ENCODE measurements around the gene TARBP1. TPM values are rescaled to one million over a fixed set of nuclear protein-coding genes. Genes with fewer than 3 reads are reported as not detected.

TARBP1 gene
- polyA plus RNA-seq, 1 donor from 2014 or later = 267 TPM

DNA sequence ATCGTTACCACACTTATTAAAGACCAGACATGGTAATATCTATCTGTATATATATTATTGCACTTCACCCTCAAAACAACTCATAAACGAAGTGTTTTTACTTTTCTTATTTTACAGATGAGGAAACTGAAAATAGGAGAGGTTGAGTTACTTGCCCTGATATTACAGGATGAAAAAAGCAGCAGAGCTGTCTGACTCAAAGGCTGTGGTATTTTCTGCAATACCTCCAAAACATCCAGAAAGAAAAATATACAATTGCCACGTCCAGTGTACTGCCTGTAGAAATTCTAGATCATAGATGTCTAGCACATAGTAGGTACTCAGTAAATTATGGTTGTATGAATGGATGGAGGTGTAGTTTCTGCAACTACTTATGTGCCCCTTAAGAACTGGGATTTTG lies 5.2 kb upstream of the TARBP1 start:
- no peak overlapping the region for H3K27ac ChIP-seq (ENCODE audit: low read length)
- no peak overlapping the region for H3K4me3 ChIP-seq (ENCODE audit: low read length)
- peaks cover 2% of the 10 kb centered on the region for H3F3A ChIP-seq (ENCODE audit: insufficient read depth, low read length, poor library complexity, severe bottlenecking)
- no peaks in the 10 kb centered on the region for H3K27me3 ChIP-seq (ENCODE audit: insufficient read depth, low read depth, low read length)
- TF ChIP-seq RAD21 (conservative IDR thresholded peaks at IDR 0.05) = no peak
- TF ChIP-seq REST (IDR thresholded peaks at IDR 0.05; ENCODE audit: borderline replicate concordance) = no peak
- no peak for TF ChIP-seq POLR2AphosphoS5 (IDR thresholded peaks at IDR 0.05)
- no peak for TF ChIP-seq SMC3 (conservative IDR thresholded peaks at IDR 0.05; ENCODE audit: poor library complexity)
- no peak for TF ChIP-seq EZH2 (IDR thresholded peaks at IDR 0.05; ENCODE audit: borderline replicate concordance, insufficient read depth, low read length, poor library complexity, severe bottlenecking)
- no peak for TF ChIP-seq CTCF (IDR thresholded peaks at IDR 0.05; ENCODE audit: poor library complexity, severe bottlenecking)
- TF ChIP-seq TAF1 (IDR thresholded peaks at IDR 0.05; ENCODE audit: low read depth) = no peak
- TF ChIP-seq MXI1 (conservative IDR thresholded peaks at IDR 0.05; ENCODE audit: poor library complexity, severe bottlenecking) = no peak
- TF ChIP-seq EP300 (conservative IDR thresholded peaks at IDR 0.05; ENCODE audit: poor library complexity, severe bottlenecking) = no peak
- H3K9me2 ChIP-seq (ENCODE audit: insufficient read depth, low read length) = no peaks in the 10 kb centered on the region
- H3K79me2 ChIP-seq (replicated peaks; ENCODE audit: insufficient read depth, low read length) = no peaks in the 10 kb centered on the region
- no peak overlapping the region for H3K9ac ChIP-seq (ENCODE audit: low read length)
- H3K9me3 ChIP-seq (ENCODE audit: low read length) = no peaks in the 10 kb centered on the region
- H2AFZ ChIP-seq (ENCODE audit: low read depth, low read length) = no peak overlapping the region
- no peaks in the 10 kb centered on the region for H3K36me3 ChIP-seq (ENCODE audit: insufficient read depth, low read length)
- no peak overlapping the region for H3K4me2 ChIP-seq (ENCODE audit: low read length)
- H4K20me1 ChIP-seq (ENCODE audit: insufficient read depth) = no peaks in the 10 kb centered on the region

DNA sequence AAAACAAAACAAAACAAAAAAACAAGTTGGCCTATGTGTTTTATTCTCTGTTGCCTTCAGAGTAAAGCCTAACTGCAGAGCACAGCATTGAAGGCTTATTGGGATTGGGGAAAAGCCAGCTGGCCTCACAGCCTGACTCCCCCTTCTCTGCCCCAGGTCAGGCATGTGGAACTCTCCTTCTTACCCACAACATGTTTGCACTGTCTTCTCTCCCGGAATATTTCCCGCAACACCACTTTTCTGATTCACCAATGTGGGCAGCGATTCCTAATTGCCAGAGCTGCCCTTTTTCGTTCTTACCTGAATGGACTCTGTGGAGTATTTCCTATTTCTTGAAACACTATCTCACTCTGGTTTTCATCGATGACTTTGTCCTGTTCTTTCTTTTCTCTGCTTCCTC lies 2.8 kb upstream of the TARBP1 start:
- no peak overlapping the region for H2AFZ ChIP-seq (ENCODE audit: low read depth, low read length)
- H3K9me2 ChIP-seq (ENCODE audit: insufficient read depth, low read length) = no peaks in the 10 kb centered on the region
- no peaks in the 10 kb centered on the region for H3K36me3 ChIP-seq (ENCODE audit: insufficient read depth, low read length)
- no peak overlapping the region for H3K4me2 ChIP-seq (ENCODE audit: low read length)
- peaks cover 3% of the 10 kb centered on the region for H3F3A ChIP-seq (ENCODE audit: insufficient read depth, low read length, poor library complexity, severe bottlenecking)
- no peaks in the 10 kb centered on the region for H4K20me1 ChIP-seq (ENCODE audit: insufficient read depth)
- H3K9me3 ChIP-seq (ENCODE audit: low read length) = no peaks in the 10 kb centered on the region
- no peak overlapping the region for H3K4me3 ChIP-seq (ENCODE audit: low read length)
- H3K27me3 ChIP-seq (ENCODE audit: insufficient read depth, low read depth, low read length) = no peaks in the 10 kb centered on the region
- no peak overlapping the region for H3K9ac ChIP-seq (ENCODE audit: low read length)
- peaks cover 11% of the 10 kb centered on the region for H3K79me2 ChIP-seq (replicated peaks; ENCODE audit: insufficient read depth, low read length)
- TF ChIP-seq RAD21 (conservative IDR thresholded peaks at IDR 0.05) (no peak), POLR2AphosphoS5 (IDR thresholded peaks at IDR 0.05) (no peak), CTCF (IDR thresholded peaks at IDR 0.05; ENCODE audit: poor library complexity, severe bottlenecking) (no peak), SMC3 (conservative IDR thresholded peaks at IDR 0.05; ENCODE audit: poor library complexity) (no peak), EP300 (conservative IDR thresholded peaks at IDR 0.05; ENCODE audit: poor library complexity, severe bottlenecking) (no peak), TAF1 (IDR thresholded peaks at IDR 0.05; ENCODE audit: low read depth) (no peak), REST (IDR thresholded peaks at IDR 0.05; ENCODE audit: borderline replicate concordance) (no peak), MXI1 (conservative IDR thresholded peaks at IDR 0.05; ENCODE audit: poor library complexity, severe bottlenecking) (no peak)
- H3K27ac ChIP-seq (ENCODE audit: low read length) = no peak overlapping the region
